ENCODE measurements around the gene RIPOR2. TPM values are rescaled to one million over a fixed set of nuclear protein-coding genes. Genes with fewer than 3 reads are reported as not detected.
"Not testable (repeated sequence)": the region's sequence is repeated elsewhere in the genome, so short reads cannot be mapped to it uniquely, and the experiment has no call there.

The RIPOR2 gene
- total and polyA plus RNA-seq, 7 experiments from 2014 or later, result 246 to 813 (median 532) TPM

- peaks cover 7 to 35% (median 21%) of the 10 kb centered on the region in 11 donors for H3K9me3 Mint-ChIP-seq
- ChIA-PET CTCF (interaction anchor here (0.7 to 10.1 kb wide), 8 partner anchors 11 to 76 kb away, joined by 3 to 223 read pairs (median 4); partner anchors contain the start of gene RIPOR2), POLR2A (interaction anchor here (0.6 to 28.7 kb wide), 12 partner anchors 17 to 1230 kb away, joined by 3 to 1484 read pairs (median 12); partner anchors contain the start of gene RIPOR2)
- Histone ChIP-seq H3K27me3 (ENCODE audit: control insufficient read depth in 2 of 2, insufficient read depth in 2 of 2, low read length in 2 of 2) (no peaks in the 10 kb centered on the region), H3K4me3 (ENCODE audit: low read length) (peak overlapping the region; percentile 50), H3K4me1 (ENCODE audit: control insufficient read depth in 2 of 2, insufficient read depth in 2 of 2, low read length in 2 of 2) (peaks cover 75 to 81% of the 10 kb centered on the region in 2 donors), H3K27ac (ENCODE audit: low read depth, low read length) (peak overlapping the region; percentile 75), H3K36me3 (ENCODE audit: control insufficient read depth in 2 of 3, insufficient read depth in 3 of 3, low read length in 3 of 3) (no peaks in the 10 kb centered on the region), H3K9me3 (ENCODE audit: control insufficient read depth in 2 of 3, low read length in 3 of 3) (peaks cover 0 to 14% (median 5%) of the 10 kb centered on the region in 3 experiments)
- peaks cover 70 to 91% (median 84%) of the 10 kb centered on the region in 7 donors for H3K4me1 Mint-ChIP-seq
- ATAC-seq (no peak), DNase-seq (no peak)
- peak overlapping the region; percentile 92 to 98 (median 95) for H3K27ac Mint-ChIP-seq
- intact Hi-C loops (cut with micrococcal nuclease), result no loop called here
- H3K4me3 Mint-ChIP-seq, result peak overlapping the region; percentile 71 to 86 (median 76)
- H3K36me3 Mint-ChIP-seq, result peaks cover 6 to 45% (median 22%) of the 10 kb centered on the region in 5 donors
- H3K27me3 Mint-ChIP-seq, result no peaks in the 10 kb centered on the region
Measured at GRCh38 chr6:24950218-24950941, 14.6 kb upstream of the RIPOR2 start.

GRCh38 chr6:24949020-24949569, 13.3 kb upstream of the RIPOR2 start:
- H3K27me3 Mint-ChIP-seq, result no peaks in the 10 kb centered on the region
- ATAC-seq (peak; percentile 72), DNase-seq (peak in 7 of 9 donors; percentile 67 to 93 (median 83))
- peaks cover 12 to 50% (median 35%) of the 10 kb centered on the region in 5 donors for H3K36me3 Mint-ChIP-seq
- peaks cover 0 to 24% (median 6%) of the 10 kb centered on the region in 3 experiments for H3K9me3 ChIP-seq (ENCODE audit: control insufficient read depth in 2 of 3, low read length in 3 of 3)
- peak overlapping the region; percentile 75 for H3K27ac ChIP-seq (ENCODE audit: low read depth, low read length)
- peaks cover 62 to 68% of the 10 kb centered on the region in 2 donors for H3K4me1 ChIP-seq (ENCODE audit: control insufficient read depth in 2 of 2, insufficient read depth in 2 of 2, low read length in 2 of 2)
- H3K4me1 Mint-ChIP-seq, result peaks cover 63 to 91% (median 75%) of the 10 kb centered on the region in 7 donors
- H3K36me3 ChIP-seq (ENCODE audit: control insufficient read depth in 2 of 3, insufficient read depth in 3 of 3, low read length in 3 of 3), result no peaks in the 10 kb centered on the region
- ChIA-PET CTCF (interaction anchor here (0.6 to 10.1 kb wide), 10 partner anchors 12 to 81 kb away, joined by 3 to 223 read pairs (median 4); partner anchors contain the start of gene RIPOR2), POLR2A (interaction anchor here (0.6 to 28.7 kb wide), 14 partner anchors 16 to 1175 kb away, joined by 3 to 1484 read pairs (median 8); partner anchors contain the start of gene RIPOR2)
- H3K27me3 ChIP-seq (ENCODE audit: control insufficient read depth in 2 of 2, insufficient read depth in 2 of 2, low read length in 2 of 2), result no peaks in the 10 kb centered on the region
- peak overlapping the region; percentile 50 for H3K4me3 ChIP-seq (ENCODE audit: low read length)
- H3K27ac Mint-ChIP-seq, result peak overlapping the region; percentile 92 to 98 (median 95)
- peaks cover 11 to 48% (median 33%) of the 10 kb centered on the region in 11 donors for H3K9me3 Mint-ChIP-seq
- H3K4me3 Mint-ChIP-seq, result peak overlapping the region; percentile 71 to 86 (median 76)
- intact Hi-C loops (cut with micrococcal nuclease), result loop anchor here (1.0 kb wide), 6 partner anchors 12 to 66 kb away; no protein-coding TSS in a partner anchor

- H3K4me3 ChIP-seq (ENCODE audit: low read length); DNase-seq; H3K27me3 Mint-ChIP-seq; ATAC-seq; H3K27me3 ChIP-seq (ENCODE audit: control insufficient read depth in 2 of 2, insufficient read depth in 2 of 2, low read length in 2 of 2); H3K36me3 ChIP-seq (ENCODE audit: control insufficient read depth in 2 of 3, insufficient read depth in 3 of 3, low read length in 3 of 3); intact Hi-C loops (cut with micrococcal nuclease): not testable (repeated sequence)
- Histone ChIP-seq H3K4me1 (ENCODE audit: control insufficient read depth in 2 of 2, insufficient read depth in 2 of 2, low read length in 2 of 2) (peaks cover 54 to 65% of the 10 kb centered on the region in 2 donors), H3K27ac (ENCODE audit: low read depth, low read length) (peak overlapping the region; percentile 75), H3K9me3 (ENCODE audit: control insufficient read depth in 2 of 3, low read length in 3 of 3) (peaks cover 0 to 31% (median 6%) of the 10 kb centered on the region in 3 experiments)
- peaks cover 8 to 56% (median 37%) of the 10 kb centered on the region in 11 donors for H3K9me3 Mint-ChIP-seq
- H3K4me1 Mint-ChIP-seq, result peaks cover 54 to 83% (median 67%) of the 10 kb centered on the region in 7 donors
- POLR2A ChIA-PET, result interaction anchor here (0.7 to 28.7 kb wide), 6 partner anchors 15 to 75 kb away, joined by 5 to 1484 read pairs (median 36); partner anchors contain the start of gene RIPOR2
- peak overlapping the region; percentile 9 to 86 (median 60) for H3K4me3 Mint-ChIP-seq
- H3K36me3 Mint-ChIP-seq, result peaks cover 14 to 48% (median 35%) of the 10 kb centered on the region in 5 donors
- CTCF ChIA-PET, result interaction anchor here (0.8 to 10.1 kb wide), 4 partner anchors 12 to 43 kb away, joined by 3 to 223 read pairs (median 44); partner anchors contain the start of gene RIPOR2
- peak overlapping the region; percentile 69 to 98 (median 95) for H3K27ac Mint-ChIP-seq
Measured at GRCh38 chr6:24948261-24948660, 12.5 kb upstream of the RIPOR2 start.

GRCh38 chr6:24947636-24948035, 11.9 kb upstream of the RIPOR2 start:
- Mint-ChIP-seq H3K36me3 (peaks cover 14 to 53% (median 35%) of the 10 kb centered on the region in 5 donors), H3K4me1 (peaks cover 48 to 83% (median 66%) of the 10 kb centered on the region in 7 donors), H3K27me3 (no peaks in the 10 kb centered on the region), H3K4me3 (peak overlapping the region in 7 of 10 donors; percentile 9 to 86 (median 47)), H3K9me3 (peaks cover 8 to 62% (median 41%) of the 10 kb centered on the region in 11 donors), H3K27ac (peak overlapping the region; percentile 69 to 98 (median 95))
- Histone ChIP-seq H3K36me3 (ENCODE audit: control insufficient read depth in 2 of 3, insufficient read depth in 3 of 3, low read length in 3 of 3) (no peaks in the 10 kb centered on the region), H3K9me3 (ENCODE audit: control insufficient read depth in 2 of 3, low read length in 3 of 3) (peaks cover 0 to 31% (median 6%) of the 10 kb centered on the region in 3 experiments), H3K4me1 (ENCODE audit: control insufficient read depth in 2 of 2, insufficient read depth in 2 of 2, low read length in 2 of 2) (peaks cover 47 to 58% of the 10 kb centered on the region in 2 donors), H3K27ac (ENCODE audit: low read depth, low read length) (no peak overlapping the region), H3K27me3 (ENCODE audit: control insufficient read depth in 2 of 2, insufficient read depth in 2 of 2, low read length in 2 of 2) (no peaks in the 10 kb centered on the region), H3K4me3 (ENCODE audit: low read length) (no peak overlapping the region)
- intact Hi-C loops (cut with micrococcal nuclease), result no loop called here
- ChIA-PET POLR2A (interaction anchor here (1.7 to 28.7 kb wide), 4 partner anchors 14 to 37 kb away, joined by 6 to 1484 read pairs (median 598); partner anchors contain the start of gene RIPOR2), CTCF (interaction anchor here (0.8 to 10.1 kb wide), 3 partner anchors 11 to 44 kb away, joined by 3 to 223 read pairs (median 4); partner anchors contain the start of gene RIPOR2)
- DNase-seq, result no peak
- ATAC-seq, result no peak

GRCh38 chr6:24945054-24945453, 9.3 kb upstream of the RIPOR2 start:
- Histone ChIP-seq H3K9me3 (ENCODE audit: control insufficient read depth in 2 of 3, low read length in 3 of 3) (peaks cover 0 to 31% (median 6%) of the 10 kb centered on the region in 3 experiments), H3K27ac (ENCODE audit: low read depth, low read length) (no peak overlapping the region), H3K27me3 (ENCODE audit: control insufficient read depth in 2 of 2, insufficient read depth in 2 of 2, low read length in 2 of 2) (no peaks in the 10 kb centered on the region), H3K36me3 (ENCODE audit: control insufficient read depth in 2 of 3, insufficient read depth in 3 of 3, low read length in 3 of 3) (no peaks in the 10 kb centered on the region), H3K4me3 (ENCODE audit: low read length) (no peak overlapping the region), H3K4me1 (ENCODE audit: control insufficient read depth in 2 of 2, insufficient read depth in 2 of 2, low read length in 2 of 2) (peaks cover 42 to 49% of the 10 kb centered on the region in 2 donors)
- ATAC-seq (no peak), DNase-seq (no peak)
- H3K4me1 Mint-ChIP-seq, result peaks cover 39 to 78% (median 62%) of the 10 kb centered on the region in 7 donors
- POLR2A ChIA-PET, result interaction anchor here (0.7 to 25.7 kb wide), 5 partner anchors 10 to 279 kb away, joined by 3 to 1138 read pairs (median 5); partner anchors contain the start of gene RIPOR2
- H3K36me3 Mint-ChIP-seq, result peaks cover 14 to 67% (median 35%) of the 10 kb centered on the region in 5 donors
- CTCF ChIA-PET, result interaction anchor here (1.1 to 2.3 kb wide), 3 partner anchors 11 to 46 kb away, joined by 3 to 13 read pairs (median 7); no protein-coding TSS in a partner anchor
- H3K4me3 Mint-ChIP-seq, result peak overlapping the region in 4 of 10 donors; percentile 12 to 32 (median 15)
- intact Hi-C loops (cut with micrococcal nuclease), result no loop called here
- no peaks in the 10 kb centered on the region for H3K27me3 Mint-ChIP-seq
- H3K27ac Mint-ChIP-seq, result peak overlapping the region in 6 of 9 donors; percentile 42 to 78 (median 59)
- peaks cover 8 to 72% (median 45%) of the 10 kb centered on the region in 11 donors for H3K9me3 Mint-ChIP-seq
